GM12878 (cell line): Measurements from ENCODE around the gene SH3BP5.

Source experiments
- CHD4 ChIP-seq: fragments of 200-600 bp; sonication (generic); IDR thresholded peaks from 2 replicates; pipeline ENCODE4 v1.6.1; 2016; ENCODE audit warnings: mild to moderate bottlenecking
- CTCF ChIP-seq, 3 experiments: IDR thresholded peaks in 2 of 3; conservative IDR thresholded peaks in 1 of 3; 2 replicates each; pipeline ENCODE4 v1.5.1; 2011; ENCODE audit warnings: low read depth in 3 of 3, low read length in 3 of 3, mild to moderate bottlenecking in 3 of 3, control low read depth in 2 of 3, moderate library complexity in 2 of 3, inconsistent platforms in 1 of 3, mixed read lengths in 1 of 3; ENCODE audit not compliant: control insufficient read depth in 2 of 3, insufficient read depth in 1 of 3; ENCODE audit errors: extremely low read depth in 1 of 3
- EP300 ChIP-seq, 2 experiments: fragments of 150-350 bp in 1 of 2; IDR thresholded peaks; 2 replicates each; pipeline ENCODE4 v1.6.1; 2011 to 2012; ENCODE audit warnings: low read depth in 2 of 2, low read length in 2 of 2, borderline replicate concordance in 1 of 2, improper control_type of control experiment in 1 of 2, inconsistent platforms in 1 of 2; ENCODE audit not compliant: control insufficient read depth in 1 of 2
- REST ChIP-seq: IDR thresholded peaks from 2 replicates; pipeline ENCODE4 v1.6.1; 2012; ENCODE audit warnings: mild to moderate bottlenecking, low read depth, low read length
- SMAD1 ChIP-seq: fragments of 450-650 bp; IDR thresholded peaks from 2 replicates; pipeline ENCODE4 v1.6.1; 2018; ENCODE audit warnings: mild to moderate bottlenecking, low read depth; ENCODE audit not compliant: partially characterized antibody
- ZBTB40 ChIP-seq: fragments of 450-650 bp; IDR thresholded peaks from 2 replicates; pipeline ENCODE4 v1.6.1; 2016; ENCODE audit warnings: mild to moderate bottlenecking, moderate library complexity, borderline replicate concordance

- TF ChIP-seq REST, result no peak
- TF ChIP-seq CHD4, result no peak
- TF ChIP-seq ZBTB40, result no peak
- TF ChIP-seq SMAD1, result no peak
- TF ChIP-seq EP300 (IDR thresholded peaks at IDR 0.05; ENCODE audit: borderline replicate concordance in 1 of 2, control insufficient read depth in 1 of 2, low read depth in 2 of 2, low read length in 2 of 2), result no peak
- no peak for TF ChIP-seq CTCF (IDR thresholded peaks at IDR 0.05 in 2 of 3, conservative IDR thresholded peaks at IDR 0.05 in 1 of 3; ENCODE audit: control insufficient read depth in 2 of 3, extremely low read depth in 1 of 3, insufficient read depth in 1 of 3, low read depth in 3 of 3, low read length in 3 of 3)
These were observed 56.2 kb downstream of the SH3BP5 start for GRCh38 chr3:15276028-15276724.
